ENCODE measurements around the gene UBR2. TPM values are rescaled to one million over a fixed set of nuclear protein-coding genes. Genes with fewer than 3 reads are reported as not detected.

Gene UBR2
- total and polyA plus RNA-seq, 2 of the 13 experiments (the other 11 are each of a cell fraction or from before 2014, with no cell fraction given), result 17.6 to 29.3 TPM

GRCh38 chr6:42547407-42548329, 16.2 kb upstream of the UBR2 start (continued):
- TF ChIP-seq RERE (CRISPR knock-in tag; IDR thresholded peaks at IDR 0.05; ENCODE audit: low read depth) (no peak), ZBTB21 (CRISPR knock-in tag; IDR thresholded peaks at IDR 0.05) (no peak), CEBPZ (IDR thresholded peaks at IDR 0.05; ENCODE audit: low read length) (no peak), ZNF556 (CRISPR knock-in tag; IDR thresholded peaks at IDR 0.05; ENCODE audit: borderline replicate concordance) (no peak), CTCF (CRISPR knock-in tag; IDR thresholded peaks at IDR 0.05) (peak; percentile 98), GATA4 (IDR thresholded peaks at IDR 0.05; ENCODE audit: borderline replicate concordance, low read depth) (no peak), KLF9 (CRISPR knock-in tag; IDR thresholded peaks at IDR 0.05; ENCODE audit: low read depth) (no peak), ELF1 (CRISPR knock-in tag; IDR thresholded peaks at IDR 0.05) (peak; percentile 46; the same call in 1 of the 2 replicates), ZBTB10 (CRISPR knock-in tag; IDR thresholded peaks at IDR 0.05; ENCODE audit: borderline replicate concordance) (no peak; the same call in 1 of the 2 replicates), REL (CRISPR knock-in tag; conservative IDR thresholded peaks at IDR 0.05) (no peak), ATM (IDR thresholded peaks at IDR 0.05; ENCODE audit: borderline replicate concordance) (no peak), TRAFD1 (CRISPR knock-in tag; IDR thresholded peaks at IDR 0.05; ENCODE audit: borderline replicate concordance) (no peak)
